Adrenal gland (tissue), 12 donors: ENCODE measurements around the gene CLEC3B. TPM values are rescaled to one million over a fixed set of nuclear protein-coding genes. Genes with fewer than 3 reads are reported as not detected.
"Not testable (repeated sequence)": the region's sequence is repeated elsewhere in the genome, so short reads cannot be mapped to it uniquely, and the experiment has no call there.

Experiments used
- DNase-seq, 7 donors: peaks; one replicate each; pipeline ENCODE4 v3.0.0-alpha.2; 2019 to 2020
- H3K27ac ChIP-seq, 5 donors: fragments of 200-600 bp; sonication (generic) in 4 of 5; 1 replicate in 3 of 5; 2 replicates in 2 of 5; pipeline versions ENCODE4 v1.5.1 to v1.8.0; 2016 to 2020; ENCODE audit warnings: mild to moderate bottlenecking in 1 of 5
- H3K27me3 ChIP-seq: fragments of 200-600 bp; 2 replicates; pipeline ENCODE4 v1.8.0; 2021
- H3K36me3 ChIP-seq, 2 donors: fragments of 200-600 bp; replicated peaks in 1 of 2; 1 replicate in 1 of 2; 2 replicates in 1 of 2; pipeline versions ENCODE4 v1.5.1 to v1.8.0; 2018 to 2022
- H3K4me1 ChIP-seq, 2 donors: fragments of 200-600 bp; replicated peaks in 1 of 2; 1 replicate in 1 of 2; 2 replicates in 1 of 2; pipeline versions ENCODE4 v1.5.1 to v1.8.0; 2018 to 2021
- H3K4me3 ChIP-seq, 4 donors: fragments of 200-600 bp; sonication (generic) in 3 of 4; one replicate each; pipeline ENCODE4 v1.5.1; 2016 to 2018
- H3K9me3 ChIP-seq, 3 donors: fragments of 200-600 bp; sonication (generic) in 1 of 3; replicated peaks in 1 of 3; 1 replicate in 2 of 3; 2 replicates in 1 of 3; pipeline versions ENCODE4 v1.5.1 to v1.8.0; 2016 to 2021
- POLR2A ChIP-seq, 2 donors: fragments of 450-650 bp; IDR thresholded peaks; one replicate each; pipeline ENCODE4 v1.6.1; 2017; ENCODE audit warnings: antibody characterized with exemption in 2 of 2, mild to moderate bottlenecking in 2 of 2, moderate library complexity in 1 of 2
- WGBS, 4 donors: extraction: QIAGEN DNeasy Blood & Tissue Kit in 2 of 4; methylation state at CpG; one replicate each; pipeline versions ENCODE4 v1.1.5 to v1.1.7; 2013 to 2017; 5-methylcytosine and 5-hydroxymethylcytosine counted together
- intact Hi-C, 2 donors: fragments of 100-400 bp; cut with DNase I; formaldehyde crosslinking; loops; one replicate each; pipeline versions ENCODE4 v1.14.1 to v1.15.0; 2022 to 2023
- polyA plus RNA-seq, 3 donors: library from polyadenylated mRNA; stranded (reverse); fragments of 200-250 nt in 2 of 3; fragments of 350-450 nt in 1 of 3; fragmentation: Illumina TruSeq in 1 of 3; extraction: RNeasy Lipid Tissue Mini Kit (QIAGEN cat#74804) in 1 of 3; gene quantifications; one replicate each; pipeline ENCODE4 v1.2.3, GENCODE V29; 2013 to 2014
- total RNA-seq, 9 donors: library from RNA; depleted of rRNA in 4 of 9; stranded (reverse); fragments of >200 nt in 4 of 9; fragments of 120-200 nt in 1 of 9; fragmentation: NEBNext Ultra II Directional in 1 of 9; extraction: Animal tissue kit (Norgen Biotek cat#: 25700) in 1 of 9; gene quantifications; one replicate each; pipeline versions ENCODE4 v1.1.0 to v1.2.4, GENCODE V29; 2013 to 2023
- TF ChIP-seq, protein P1 (sequence below), 6 experiments: fragments of 450-650 bp in 4 of 6; fragments of 200-600 bp in 2 of 6; sonication (generic) in 1 of 6; IDR thresholded peaks; 1 replicate in 5 of 6; 2 replicates in 1 of 6; pipeline versions ENCODE4 v1.5.1 to v1.8.0; 2016 to 2021; ENCODE audit warnings: antibody characterized with exemption in 6 of 6, mild to moderate bottlenecking in 2 of 6, moderate library complexity in 1 of 6
- donor health status: healthy with polysubstance abuse.
- donor health status: Bipolar disorder and iron deficiency.
- donor health status: DM: yes; HTN: yes; CAD: no.
- donor health status: DM: no; HTN: no; CAD: no.
- donor health status: DM: no; HTN: no; CAD: no.
- donor health status: DM: yes; HTN: yes; CAD: no.

The CLEC3B gene
- total and polyA plus RNA-seq, 12 donors, result 5.1 to 251 (median 73.1) TPM

DNA sequence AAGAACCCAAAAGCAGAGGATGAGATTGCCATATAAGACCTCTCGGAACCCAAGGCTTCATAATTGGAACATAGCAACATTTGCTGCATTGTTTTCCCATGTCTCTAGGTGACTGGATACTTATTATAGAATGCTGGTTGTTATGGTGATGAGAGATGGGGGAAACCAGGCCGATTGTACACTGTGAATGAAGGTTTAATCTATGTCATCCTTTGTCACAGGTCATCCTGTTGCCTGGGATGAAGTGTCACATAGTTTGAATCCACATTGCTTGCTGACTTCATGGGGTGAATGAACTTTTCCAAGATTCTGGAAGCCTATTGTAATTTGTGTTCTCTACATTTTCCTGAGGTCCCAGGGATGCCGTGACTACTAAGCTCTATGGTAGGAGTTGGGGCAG, 41.8 kb downstream of the CLEC3B start:
- H3K27me3 ChIP-seq, result no peaks in the 10 kb centered on the region
- TF ChIP-seq, protein P1, sequence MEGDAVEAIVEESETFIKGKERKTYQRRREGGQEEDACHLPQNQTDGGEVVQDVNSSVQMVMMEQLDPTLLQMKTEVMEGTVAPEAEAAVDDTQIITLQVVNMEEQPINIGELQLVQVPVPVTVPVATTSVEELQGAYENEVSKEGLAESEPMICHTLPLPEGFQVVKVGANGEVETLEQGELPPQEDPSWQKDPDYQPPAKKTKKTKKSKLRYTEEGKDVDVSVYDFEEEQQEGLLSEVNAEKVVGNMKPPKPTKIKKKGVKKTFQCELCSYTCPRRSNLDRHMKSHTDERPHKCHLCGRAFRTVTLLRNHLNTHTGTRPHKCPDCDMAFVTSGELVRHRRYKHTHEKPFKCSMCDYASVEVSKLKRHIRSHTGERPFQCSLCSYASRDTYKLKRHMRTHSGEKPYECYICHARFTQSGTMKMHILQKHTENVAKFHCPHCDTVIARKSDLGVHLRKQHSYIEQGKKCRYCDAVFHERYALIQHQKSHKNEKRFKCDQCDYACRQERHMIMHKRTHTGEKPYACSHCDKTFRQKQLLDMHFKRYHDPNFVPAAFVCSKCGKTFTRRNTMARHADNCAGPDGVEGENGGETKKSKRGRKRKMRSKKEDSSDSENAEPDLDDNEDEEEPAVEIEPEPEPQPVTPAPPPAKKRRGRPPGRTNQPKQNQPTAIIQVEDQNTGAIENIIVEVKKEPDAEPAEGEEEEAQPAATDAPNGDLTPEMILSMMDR (IDR thresholded peaks at IDR 0.05), result no peak
- no peak for TF ChIP-seq POLR2A (IDR thresholded peaks at IDR 0.05)
- no peaks in the 10 kb centered on the region for H3K9me3 ChIP-seq
- WGBS, 4 donors, result 69 to 81% (median 76%) methylated on average over 3 of the region's 3 CpGs
- no peaks in the 10 kb centered on the region for H3K36me3 ChIP-seq
- DNase-seq, result no peak
- no peak overlapping the region for H3K27ac ChIP-seq
- H3K4me1 ChIP-seq, result peaks cover 0 to 4% of the 10 kb centered on the region in 2 donors
- intact Hi-C loops, result no loop called here
- H3K4me3 ChIP-seq, result no peak overlapping the region

GRCh38 chr3:45071075-45071474, 45.0 kb downstream of the CLEC3B start:
- Histone ChIP-seq H3K9me3 (no peaks in the 10 kb centered on the region), H3K4me3 (no peak overlapping the region), H3K4me1 (no peaks in the 10 kb centered on the region), H3K36me3 (no peaks in the 10 kb centered on the region), H3K27me3 (no peaks in the 10 kb centered on the region), H3K27ac (no peak overlapping the region)
- DNase-seq, result no peak
- intact Hi-C loops, result no loop called here
- TF ChIP-seq, protein P1 (IDR thresholded peaks at IDR 0.05), result no peak
- TF ChIP-seq POLR2A (IDR thresholded peaks at IDR 0.05), result no peak

DNA sequence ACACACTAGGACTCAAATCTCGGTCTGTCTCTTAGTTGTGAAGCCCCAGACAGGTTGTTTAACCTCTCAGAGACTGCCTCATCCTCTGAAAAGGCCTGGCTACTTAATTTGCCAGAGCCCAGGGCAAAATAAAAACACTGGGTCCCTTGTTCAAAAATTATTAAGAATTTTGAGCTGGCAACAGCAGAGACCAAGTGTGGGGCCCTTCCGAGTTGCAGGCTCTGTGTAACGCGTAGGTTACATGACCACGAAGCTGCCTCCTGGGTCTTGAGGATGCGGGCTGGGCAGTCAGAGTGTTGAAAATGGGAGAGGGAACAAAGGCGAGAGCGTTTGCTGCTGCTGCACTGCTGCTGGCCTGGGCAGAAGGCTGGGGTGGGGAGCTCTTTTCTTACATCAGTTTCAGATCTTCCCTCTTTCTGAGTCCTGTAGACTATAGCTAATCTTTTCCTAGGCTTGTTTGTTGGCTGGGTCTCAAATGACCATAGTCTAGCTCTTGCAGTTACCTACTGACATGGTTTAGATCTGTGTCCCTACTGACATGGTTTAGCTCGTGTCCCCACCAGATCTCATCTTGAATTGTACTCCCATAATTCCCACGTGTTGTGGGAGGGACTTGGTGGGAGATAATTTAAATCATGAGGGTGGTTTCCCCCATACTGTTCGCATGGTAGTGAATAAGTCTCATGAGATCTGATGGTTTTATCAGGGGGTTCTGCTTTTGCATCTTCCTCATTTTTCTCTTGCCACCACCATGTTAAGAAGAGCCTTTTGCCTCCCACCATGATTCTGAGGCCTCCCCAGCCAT, 49.9 kb downstream of the CLEC3B start:
- no peak overlapping the region for H3K4me3 ChIP-seq
- no peaks in the 10 kb centered on the region for H3K4me1 ChIP-seq
- 78 to 88% (median 80%) methylated on average over 11 of the region's 11 CpGs for WGBS, 4 donors
- H3K27ac ChIP-seq, result no peak overlapping the region
- TF ChIP-seq POLR2A (IDR thresholded peaks at IDR 0.05), result no peak
- TF ChIP-seq, protein P1 (IDR thresholded peaks at IDR 0.05), result no peak
- H3K9me3 ChIP-seq, result no peaks in the 10 kb centered on the region
- intact Hi-C loops, result no loop called here
- DNase-seq, result no peak
- H3K36me3 ChIP-seq, result no peaks in the 10 kb centered on the region
- no peaks in the 10 kb centered on the region for H3K27me3 ChIP-seq

DNA sequence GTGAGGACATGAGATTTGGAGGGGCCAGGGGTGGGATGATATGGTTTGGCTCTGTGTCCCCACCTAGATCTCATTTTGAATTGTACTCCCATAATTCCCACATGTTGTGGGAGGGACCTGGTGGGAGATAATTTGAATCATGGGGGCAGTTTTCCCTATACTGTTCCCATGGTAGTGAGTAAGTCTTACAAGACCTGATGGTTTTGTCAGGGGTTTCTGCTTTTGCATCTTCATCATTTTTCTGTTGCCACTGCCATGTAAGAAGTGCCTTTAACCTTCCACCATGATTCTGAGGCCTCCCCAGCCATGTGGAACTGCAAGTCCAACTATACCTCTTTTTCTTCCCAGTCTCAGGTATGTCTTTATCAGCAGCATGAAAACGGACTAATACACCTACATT, 52.2 kb downstream of the CLEC3B start:
- DNase-seq, H3K4me1 ChIP-seq, H3K36me3 ChIP-seq, H3K9me3 ChIP-seq, H3K27me3 ChIP-seq, H3K27ac ChIP-seq, intact Hi-C loops, H3K4me3 ChIP-seq: not testable (repeated sequence)
- WGBS, 4 donors, result 44 to 100% (median 74%) methylated on average over 1 of the region's 1 CpG
